ENCODE measurements around the gene ASH1L.
"Not testable (repeated sequence)": the region's sequence is repeated elsewhere in the genome, so short reads cannot be mapped to it uniquely, and the experiment has no call there.

Gene ASH1L

GRCh38 chr1:155455588-155456195 is 106.9 kb downstream of the ASH1L start:
- no peak for DNase-seq (ENCODE audit: low spot score)

- DNase-seq (ENCODE audit: low spot score) = no peak
These were observed 108.5 kb downstream of the ASH1L start for GRCh38 chr1:155454096-155454495.

- DNase-seq (ENCODE audit: low spot score) = no peak
These were observed 109.5 kb downstream of the ASH1L start for GRCh38 chr1:155453141-155453540.

- DNase-seq (ENCODE audit: low spot score) = no peak
These were observed 111.4 kb downstream of the ASH1L start for GRCh38 chr1:155451199-155451598.

- not testable (repeated sequence) for DNase-seq (ENCODE audit: low spot score)
These were observed 120.2 kb downstream of the ASH1L start for GRCh38 chr1:155442431-155442830.

- no peak for DNase-seq (ENCODE audit: low spot score)
These were observed 125.2 kb downstream of the ASH1L start for GRCh38 chr1:155437405-155437804.

- DNase-seq (ENCODE audit: low spot score) = not testable (repeated sequence)
These were observed 128.7 kb downstream of the ASH1L start for GRCh38 chr1:155433831-155434389.

GRCh38 chr1:155433128-155433830 is 129.3 kb downstream of the ASH1L start:
- DNase-seq (ENCODE audit: low spot score) = not testable (repeated sequence)

GRCh38 chr1:155424091-155424490 is 138.5 kb downstream of the ASH1L start:
- no peak for DNase-seq (ENCODE audit: low spot score)

- no peak for DNase-seq (ENCODE audit: low spot score)
These were observed 141.8 kb downstream of the ASH1L start for GRCh38 chr1:155420788-155421187.

- DNase-seq (ENCODE audit: low spot score) = not testable (repeated sequence)
These were observed 150.8 kb downstream of the ASH1L start for GRCh38 chr1:155411840-155412239.

- no peak for DNase-seq (ENCODE audit: low spot score)
These were observed 151.7 kb downstream of the ASH1L start for GRCh38 chr1:155410931-155411330.

- DNase-seq (ENCODE audit: low spot score) = no peak
These were observed 165.6 kb downstream of the ASH1L start for GRCh38 chr1:155396874-155397476.

GRCh38 chr1:155392898-155393411 is 169.6 kb downstream of the ASH1L start:
- DNase-seq (ENCODE audit: low spot score) = no peak

- no peak for DNase-seq (ENCODE audit: low spot score)
These were observed 172.8 kb downstream of the ASH1L start for GRCh38 chr1:155389826-155390225.

GRCh38 chr1:155385836-155386235 is 176.8 kb downstream of the ASH1L start:
- DNase-seq (ENCODE audit: low spot score) = not testable (repeated sequence)

- no peak for DNase-seq (ENCODE audit: low spot score)
These were observed 179.2 kb downstream of the ASH1L start for GRCh38 chr1:155383406-155383805.

- DNase-seq (ENCODE audit: low spot score) = no peak
These were observed 182.9 kb downstream of the ASH1L start for GRCh38 chr1:155379631-155380090.

- DNase-seq (ENCODE audit: low spot score) = no peak
These were observed 183.4 kb downstream of the ASH1L start for GRCh38 chr1:155379180-155379579.

GRCh38 chr1:155360051-155360450 is 202.6 kb downstream of the ASH1L start:
- no peak for DNase-seq (ENCODE audit: low spot score)

- DNase-seq (ENCODE audit: low spot score) = no peak
These were observed 210.0 kb downstream of the ASH1L start for GRCh38 chr1:155352631-155353030.

- DNase-seq (ENCODE audit: low spot score) = no peak
These were observed 219.8 kb downstream of the ASH1L start for GRCh38 chr1:155342842-155343241.
